IMR-90 (cell line): Measurements from ENCODE around the gene NT5DC1. TPM values are rescaled to one million over a fixed set of nuclear protein-coding genes. Genes with fewer than 3 reads are reported as not detected.
A peak's percentile ranks its signal among the peaks of the same experiment; 100 is the strongest.

ENCODE experiments used
- ATAC-seq: fragments of 200-7000 bp; cut with Tn5 transposase; 2 replicates; pipeline ENCODE4 v1.9.1; 2020; ENCODE audit warnings: low read depth, mild to moderate bottlenecking, moderate library complexity
- BruUV-seq: library from RNA; stranded (reverse); fragments of 400-500 nt; replicated peaks from 2 replicates; lab custom pipeline; 2021; lab: Mats Ljungman, UMichigan
- CTCF ChIA-PET: fragments of 300-600 bp; formaldehyde crosslinking; extraction: SDS; loops from one replicate; lab custom pipeline; 2021; ENCODE audit warnings: antibody characterized with exemption; lab: Yijun Ruan, JAX
- POLR2A ChIA-PET: fragments of 300-600 bp; sonication (Branson Sonifier 250); formaldehyde crosslinking; loops from one replicate; lab custom pipeline; 2022; ENCODE audit warnings: antibody characterized with exemption; ENCODE audit not compliant: unreplicated experiment; lab: Charles Lee
- DNase-seq: peaks from one replicate; pipeline ENCODE4 v3.0.0; 2013
- H2AFZ ChIP-seq: replicated peaks from 2 replicates; pipeline ENCODE3; 2013; ENCODE audit warnings: low read length, mild to moderate bottlenecking; ENCODE audit not compliant: poor library complexity
- H2AK5ac ChIP-seq: 2 replicates; pipeline ENCODE4 v1.6.1; 2013; ENCODE audit warnings: low read depth, low read length, inconsistent platforms
- H2AK9ac ChIP-seq: replicated peaks from 2 replicates; pipeline ENCODE3; 2013; ENCODE audit warnings: mild to moderate bottlenecking, low read depth, low read length, moderate library complexity; ENCODE audit not compliant: poor library complexity
- H2BK120ac ChIP-seq: 2 replicates; pipeline ENCODE4 v1.6.1; 2013; ENCODE audit warnings: low read depth, low read length, inconsistent platforms
- H2BK15ac ChIP-seq: 3 replicates; pipeline ENCODE4 v1.6.1; 2013; ENCODE audit warnings: low read depth, low read length, inconsistent platforms
- H2BK20ac ChIP-seq: 2 replicates; pipeline ENCODE4 v1.6.1; 2013; ENCODE audit warnings: low read depth, mild to moderate bottlenecking, inconsistent platforms, low read length, moderate library complexity
- H2BK5ac ChIP-seq: 2 replicates; pipeline ENCODE4 v1.6.1; 2013; ENCODE audit warnings: mild to moderate bottlenecking, low read depth, low read length, inconsistent platforms; ENCODE audit not compliant: poor library complexity, severe bottlenecking
- H3K14ac ChIP-seq: replicated peaks from 2 replicates; pipeline ENCODE4 v1.6.1; 2013; ENCODE audit warnings: low read depth, low read length, inconsistent platforms
- H3K18ac ChIP-seq: 2 replicates; pipeline ENCODE4 v1.6.1; 2013; ENCODE audit warnings: low read depth, low read length, control low read depth
- H3K23ac ChIP-seq: 2 replicates; pipeline ENCODE4 v1.6.1; 2013; ENCODE audit warnings: low read depth, low read length, inconsistent platforms
- H3K27ac ChIP-seq: 2 replicates; pipeline ENCODE4 v1.5.1; 2013; ENCODE audit warnings: mild to moderate bottlenecking, control low read depth, low read length; ENCODE audit not compliant: insufficient read depth
- H3K27me3 ChIP-seq: 2 replicates; pipeline ENCODE4 v1.6.1; 2013; ENCODE audit warnings: low read length; ENCODE audit not compliant: control insufficient read depth, insufficient read depth
- H3K36me3 ChIP-seq: 2 replicates; pipeline ENCODE4 v1.6.1; 2013; ENCODE audit warnings: low read length, mixed read lengths; ENCODE audit not compliant: control insufficient read depth, insufficient read depth
- H3K4ac ChIP-seq: 2 replicates; pipeline ENCODE4 v1.6.1; 2013; ENCODE audit warnings: low read depth, low read length, inconsistent platforms
- H3K4me1 ChIP-seq: 2 replicates; pipeline ENCODE4 v1.6.1; 2013; ENCODE audit warnings: low read length, mixed read lengths; ENCODE audit not compliant: control insufficient read depth, insufficient read depth
- H3K4me2 ChIP-seq: 2 replicates; pipeline ENCODE4 v1.6.1; 2013; ENCODE audit warnings: low read depth, mild to moderate bottlenecking, control low read depth, low read length, moderate library complexity
- H3K4me3 ChIP-seq: 2 replicates; pipeline ENCODE4 v1.5.1; 2013; ENCODE audit warnings: low read depth, mild to moderate bottlenecking, control low read depth, low read length, moderate library complexity; ENCODE audit not compliant: insufficient read depth
- H3K56ac ChIP-seq: 2 replicates; pipeline ENCODE4 v1.6.1; 2013; ENCODE audit warnings: low read length, inconsistent platforms; ENCODE audit not compliant: insufficient read depth; ENCODE audit errors: extremely low read depth
- H3K79me1 ChIP-seq, 2 experiments: 2 replicates each; pipeline ENCODE4 v1.6.1; 2013; ENCODE audit warnings: low read length in 2 of 2, inconsistent platforms in 1 of 2, low read depth in 1 of 2
- H3K9ac ChIP-seq: 2 replicates; pipeline ENCODE4 v1.6.1; 2013; ENCODE audit warnings: low read depth, low read length, control low read depth
- H3K9me1 ChIP-seq: 2 replicates; pipeline ENCODE4 v1.6.1; 2013; ENCODE audit warnings: low read length, inconsistent platforms; ENCODE audit not compliant: insufficient read depth
- H3K9me3 ChIP-seq: 2 replicates; pipeline ENCODE4 v1.6.1; 2013; ENCODE audit warnings: low read length; ENCODE audit not compliant: control insufficient read depth, insufficient read depth
- H4K20me1 ChIP-seq: 2 replicates; pipeline ENCODE4 v1.6.1; 2013; ENCODE audit warnings: low read length, inconsistent platforms; ENCODE audit not compliant: insufficient read depth
- H4K5ac ChIP-seq: 2 replicates; pipeline ENCODE4 v1.6.1; 2013; ENCODE audit warnings: mild to moderate bottlenecking, low read depth, low read length, control low read depth
- H4K8ac ChIP-seq, 2 experiments: 2 replicates each; pipeline ENCODE4 v1.6.1; 2013; ENCODE audit warnings: low read depth in 2 of 2, low read length in 2 of 2, control low read depth in 1 of 2, inconsistent platforms in 1 of 2
- H4K91ac ChIP-seq: 2 replicates; pipeline ENCODE4 v1.6.1; 2013; ENCODE audit warnings: low read depth, low read length, inconsistent platforms; ENCODE audit not compliant: insufficient read depth
- FOS ChIP-seq: fragments of 150-350 bp; IDR thresholded peaks from 2 replicates; pipeline ENCODE4 v1.6.1; 2016; ENCODE audit warnings: low read depth, low read length
- MAZ ChIP-seq: IDR thresholded peaks from 2 replicates; pipeline ENCODE4 v1.6.1; 2012; ENCODE audit warnings: low read depth, mild to moderate bottlenecking, low read length, improper control_type of control experiment, moderate library complexity, borderline replicate concordance
- RAD21 ChIP-seq: IDR thresholded peaks from 2 replicates; pipeline ENCODE4 v1.6.1; 2012; ENCODE audit warnings: low read length, improper control_type of control experiment
- SMC3 ChIP-seq: fragments of 150-350 bp; IDR thresholded peaks from 2 replicates; pipeline ENCODE4 v1.6.1; 2016; ENCODE audit warnings: low read depth, mild to moderate bottlenecking, antibody characterized with exemption, low read length, moderate library complexity
- WGBS, 2 experiments: methylation state at CpG; one replicate each; pipeline versions ENCODE4 v1.1.5 to v1.1.7; 2013; ENCODE audit warnings: missing lambda C conversion rate in 2 of 2; ENCODE audit not compliant: insufficient read length in 1 of 2; ENCODE audit errors: extremely low coverage in 2 of 2; 5-methylcytosine and 5-hydroxymethylcytosine counted together
- dilution Hi-C: fragments of 300-500 bp; cut with HindIII; formaldehyde crosslinking; loops from one replicate; pipeline ENCODE4 v1.14.3; 2018; ENCODE audit warnings: low sequenced_read_pairs; ENCODE audit not compliant: unreplicated experiment
- in situ Hi-C: fragments of 300-500 bp; cut with MboI; formaldehyde crosslinking; loops from 3 replicates; pipeline ENCODE4 v1.14.3; 2019; ENCODE audit warnings: low sequenced_read_pairs, inconsistent platforms, mixed read lengths
- intact Hi-C: fragments of 100-400 bp; cut with micrococcal nuclease; formaldehyde crosslinking; loops from 2 replicates; pipeline ENCODE4 v1.10.0; 2022
- polyA plus RNA-seq, 3 experiments: library from polyadenylated mRNA; depleted of rRNA; stranded (reverse); fragments of >200 nt; gene quantifications; 2 replicates each; pipeline ENCODE4 v1.2.3, GENCODE V29; 2012; ENCODE audit warnings: low replicate concordance in 1 of 3
- total RNA-seq: library from RNA; depleted of rRNA; stranded (reverse); fragments of >200 nt; gene quantifications from 2 replicates; pipeline ENCODE4 v1.2.3, GENCODE V29; 2012
- TF ChIP-seq, protein P1 (sequence below): conservative IDR thresholded peaks from 2 replicates; pipeline ENCODE4 v1.5.1; 2012; ENCODE audit warnings: mild to moderate bottlenecking, low read depth, low read length, improper control_type of control experiment

NT5DC1 gene
- total and polyA plus RNA-seq, 2 of the 4 experiments (the other 2 are of a cell fraction) = 11.7 to 16.8 TPM

GRCh38 chr6:116287689-116288282 is 187.1 kb downstream of the NT5DC1 start:
- no peaks in the 10 kb centered on the region for H3K27me3 ChIP-seq
- no peaks in the 10 kb centered on the region for H4K20me1 ChIP-seq
- H3K79me1 ChIP-seq = peaks cover 0 to 3% of the 10 kb centered on the region in 2 experiments; a peak in 2 of 4 replicates
- no peak overlapping the region for H3K4me3 ChIP-seq
- dilution Hi-C loops (no loop called here), in situ Hi-C loops (loop anchor here (25.0 kb wide), 1 partner anchor 150 kb away; no protein-coding TSS in a partner anchor), intact Hi-C loops (loop anchor here (1.0 to 5.0 kb wide), 4 partner anchors 85 to 273 kb away; partner anchors contain the start of gene DSE)
- H2AK5ac ChIP-seq = no peak overlapping the region
- WGBS, 2 experiments = no CpG with 5 or more reads among the region's 2 CpGs
- H3K9me3 ChIP-seq = no peaks in the 10 kb centered on the region
- H4K91ac ChIP-seq = no peak overlapping the region
- BruUV-seq = no TSS peak
- no peak overlapping the region for H3K4ac ChIP-seq
- H3K9ac ChIP-seq = no peak overlapping the region
- no peaks in the 10 kb centered on the region for H3K36me3 ChIP-seq
- peak; percentile 74 for DNase-seq
- no peak overlapping the region for H2AFZ ChIP-seq
- H3K23ac ChIP-seq = no peak overlapping the region
- H4K8ac ChIP-seq = no peak overlapping the region
- H2BK20ac ChIP-seq = no peak overlapping the region
- H2BK120ac ChIP-seq = no peak overlapping the region
- ChIA-PET POLR2A (interaction anchor here (0.5 to 0.6 kb wide), 2 partner anchors 84 to 117 kb away, joined by 3 to 5 read pairs; no protein-coding TSS in a partner anchor), CTCF (interaction anchor here (0.6 to 2.0 kb wide), 30 partner anchors 8 to 273 kb away, joined by 3 to 13 read pairs (median 4); partner anchors contain the start of genes CALHM5, DSE and TSPYL1)
- no peak overlapping the region for H2BK5ac ChIP-seq
- no peaks in the 10 kb centered on the region; the same call in 1 of the 2 replicates for H3K4me1 ChIP-seq
- H4K5ac ChIP-seq = no peak overlapping the region
- no peaks in the 10 kb centered on the region for H3K9me1 ChIP-seq
- H2AK9ac ChIP-seq = no peak overlapping the region
- no peak overlapping the region for H3K14ac ChIP-seq
- no peak overlapping the region for H3K4me2 ChIP-seq
- no peak overlapping the region for H3K27ac ChIP-seq
- no peak overlapping the region for H3K18ac ChIP-seq
- ATAC-seq = peak; percentile 87
- peak; percentile 88 for TF ChIP-seq RAD21
- TF ChIP-seq, protein P1, sequence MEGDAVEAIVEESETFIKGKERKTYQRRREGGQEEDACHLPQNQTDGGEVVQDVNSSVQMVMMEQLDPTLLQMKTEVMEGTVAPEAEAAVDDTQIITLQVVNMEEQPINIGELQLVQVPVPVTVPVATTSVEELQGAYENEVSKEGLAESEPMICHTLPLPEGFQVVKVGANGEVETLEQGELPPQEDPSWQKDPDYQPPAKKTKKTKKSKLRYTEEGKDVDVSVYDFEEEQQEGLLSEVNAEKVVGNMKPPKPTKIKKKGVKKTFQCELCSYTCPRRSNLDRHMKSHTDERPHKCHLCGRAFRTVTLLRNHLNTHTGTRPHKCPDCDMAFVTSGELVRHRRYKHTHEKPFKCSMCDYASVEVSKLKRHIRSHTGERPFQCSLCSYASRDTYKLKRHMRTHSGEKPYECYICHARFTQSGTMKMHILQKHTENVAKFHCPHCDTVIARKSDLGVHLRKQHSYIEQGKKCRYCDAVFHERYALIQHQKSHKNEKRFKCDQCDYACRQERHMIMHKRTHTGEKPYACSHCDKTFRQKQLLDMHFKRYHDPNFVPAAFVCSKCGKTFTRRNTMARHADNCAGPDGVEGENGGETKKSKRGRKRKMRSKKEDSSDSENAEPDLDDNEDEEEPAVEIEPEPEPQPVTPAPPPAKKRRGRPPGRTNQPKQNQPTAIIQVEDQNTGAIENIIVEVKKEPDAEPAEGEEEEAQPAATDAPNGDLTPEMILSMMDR = peak; percentile 88
- TF ChIP-seq SMC3 = peak; percentile 87
- no peak for TF ChIP-seq FOS
- TF ChIP-seq MAZ = no peak
- H3K56ac ChIP-seq = no peak overlapping the region
- H2BK15ac ChIP-seq = no peak overlapping the region
